ENCODE measurements around the gene ATG14. TPM values are rescaled to one million over a fixed set of nuclear protein-coding genes. Genes with fewer than 3 reads are reported as not detected.

The ATG14 gene
- total RNA-seq, 6 donors from 2014 or later, result 7.6 to 29.3 (median 11.1) TPM

- no peaks in the 10 kb centered on the region for H3K9me3 ChIP-seq
- peaks cover 0 to 58% (median 23%) of the 10 kb centered on the region in 4 donors for H3K36me3 ChIP-seq
- H3K27ac ChIP-seq, result no peak overlapping the region
- TF ChIP-seq POLR2AphosphoS5 (IDR thresholded peaks at IDR 0.05), result no peak
- TF ChIP-seq CTCF (IDR thresholded peaks at IDR 0.05), result no peak
- no peak for TF ChIP-seq EP300 (IDR thresholded peaks at IDR 0.05)
- TF ChIP-seq POLR2A (IDR thresholded peaks at IDR 0.05), result no peak
- DNase-seq (no peak), ATAC-seq (ENCODE audit: low FRiP score in 2 of 2) (no peak)
- H3K4me1 ChIP-seq, result no peaks in the 10 kb centered on the region
- no peak overlapping the region for H3K4me3 ChIP-seq
- no peaks in the 10 kb centered on the region for H3K27me3 ChIP-seq
- 66 to 74% methylated on average over 5 of the region's 5 CpGs for WGBS, 2 donors
Observed at GRCh38 chr14:55373784-55374705, 37.6 kb downstream of the ATG14 start.

GRCh38 chr14:55372825-55373224, 38.8 kb downstream of the ATG14 start:
- TF ChIP-seq CTCF (IDR thresholded peaks at IDR 0.05) (no peak), POLR2A (IDR thresholded peaks at IDR 0.05) (no peak), EP300 (IDR thresholded peaks at IDR 0.05) (no peak), POLR2AphosphoS5 (IDR thresholded peaks at IDR 0.05) (no peak)
- WGBS, 2 donors, result 94 to 95% methylated on average over 7 of the region's 7 CpGs
- Histone ChIP-seq H3K9me3 (no peaks in the 10 kb centered on the region), H3K4me3 (no peak overlapping the region), H3K36me3 (peaks cover 0 to 60% (median 27%) of the 10 kb centered on the region in 4 donors), H3K4me1 (no peaks in the 10 kb centered on the region), H3K27me3 (no peaks in the 10 kb centered on the region), H3K27ac (no peak overlapping the region)
- no peak for ATAC-seq (ENCODE audit: low FRiP score in 2 of 2)
- DNase-seq, result no peak

- Histone ChIP-seq H3K27ac (no peak overlapping the region), H3K36me3 (peaks cover 0 to 60% (median 26%) of the 10 kb centered on the region in 4 donors), H3K9me3 (no peaks in the 10 kb centered on the region), H3K4me1 (no peaks in the 10 kb centered on the region), H3K4me3 (no peak overlapping the region), H3K27me3 (no peaks in the 10 kb centered on the region)
- no peak for DNase-seq
- TF ChIP-seq CTCF (IDR thresholded peaks at IDR 0.05), result no peak
- TF ChIP-seq EP300 (IDR thresholded peaks at IDR 0.05), result no peak
- no peak for TF ChIP-seq POLR2A (IDR thresholded peaks at IDR 0.05)
- TF ChIP-seq POLR2AphosphoS5 (IDR thresholded peaks at IDR 0.05), result no peak
- WGBS, 2 donors, result 89% methylated on average over 1 of the region's 1 CpG
- no peak for ATAC-seq (ENCODE audit: low FRiP score in 2 of 2)
Observed at GRCh38 chr14:55372423-55372822, 39.2 kb downstream of the ATG14 start.

GRCh38 chr14:55370883-55371455, 40.7 kb downstream of the ATG14 start:
- no peaks in the 10 kb centered on the region for H3K9me3 ChIP-seq
- H3K4me1 ChIP-seq, result no peaks in the 10 kb centered on the region
- ATAC-seq (ENCODE audit: low FRiP score in 2 of 2) (no peak), DNase-seq (no peak)
- H3K36me3 ChIP-seq, result peaks cover 0 to 52% (median 17%) of the 10 kb centered on the region in 4 donors
- WGBS, 2 donors, result 87% methylated on average over 11 of the region's 11 CpGs
- H3K27ac ChIP-seq, result no peak overlapping the region
- H3K4me3 ChIP-seq, result no peak overlapping the region
- no peak for TF ChIP-seq POLR2AphosphoS5 (IDR thresholded peaks at IDR 0.05)
- TF ChIP-seq POLR2A (IDR thresholded peaks at IDR 0.05), result no peak
- TF ChIP-seq EP300 (IDR thresholded peaks at IDR 0.05), result no peak
- no peak for TF ChIP-seq CTCF (IDR thresholded peaks at IDR 0.05)
- H3K27me3 ChIP-seq, result no peaks in the 10 kb centered on the region
